ENCODE measurements around the gene CPED1. TPM values are rescaled to one million over a fixed set of nuclear protein-coding genes. Genes with fewer than 3 reads are reported as not detected.

CPED1 gene
- polyA plus RNA-seq, 6 donors from 2014 or later = 0.16 to 1.2 (median 0.39) TPM

- no peak overlapping the region for H3K27ac Mint-ChIP-seq
- H3K36me3 Mint-ChIP-seq = no peaks in the 10 kb centered on the region
- peaks cover 18 to 21% (median 21%) of the 10 kb centered on the region in 3 donors for H3K4me1 Mint-ChIP-seq
- H3K9me3 Mint-ChIP-seq = no peaks in the 10 kb centered on the region
- no peak overlapping the region for H3K4me3 Mint-ChIP-seq
- DNase-seq (no peak), ATAC-seq (ENCODE audit: low read depth in 2 of 2) (no peak)
- H3K27me3 Mint-ChIP-seq = peaks cover 5 to 34% (median 27%) of the 10 kb centered on the region in 3 donors
Observed at GRCh38 chr7:120985839-120986238, 2.7 kb upstream of the CPED1 start.

GRCh38 chr7:120986650-120987049 lies 1.9 kb upstream of the CPED1 start:
- DNase-seq (no peak), ATAC-seq (ENCODE audit: low read depth in 2 of 2) (no peak)
- Mint-ChIP-seq H3K4me1 (peaks cover 18 to 21% (median 21%) of the 10 kb centered on the region in 3 donors), H3K27me3 (peaks cover 5 to 34% (median 27%) of the 10 kb centered on the region in 3 donors), H3K9me3 (no peaks in the 10 kb centered on the region), H3K36me3 (no peaks in the 10 kb centered on the region), H3K27ac (peak overlapping the region in 1 of 6 donors; percentile 29), H3K4me3 (no peak overlapping the region)

GRCh38 chr7:120987280-120987679 lies 1.2 kb upstream of the CPED1 start:
- DNase-seq (peak; percentile 7), ATAC-seq (ENCODE audit: low read depth in 2 of 2) (no peak)
- H3K36me3 Mint-ChIP-seq = no peaks in the 10 kb centered on the region
- H3K4me1 Mint-ChIP-seq = peaks cover 18 to 21% (median 21%) of the 10 kb centered on the region in 3 donors
- H3K27me3 Mint-ChIP-seq = peaks cover 5 to 34% (median 27%) of the 10 kb centered on the region in 3 donors
- peak overlapping the region in 2 of 6 donors; percentile 18 to 90 for H3K27ac Mint-ChIP-seq
- peak overlapping the region in 3 of 8 donors; percentile 81 to 91 (median 87) for H3K4me3 Mint-ChIP-seq
- H3K9me3 Mint-ChIP-seq = no peaks in the 10 kb centered on the region

GRCh38 chr7:120987683-120988590 lies 574 bp upstream of the CPED1 start:
- H3K4me1 Mint-ChIP-seq = peaks cover 18 to 21% (median 21%) of the 10 kb centered on the region in 3 donors
- no peaks in the 10 kb centered on the region for H3K36me3 Mint-ChIP-seq
- DNase-seq (peak; percentile 79), ATAC-seq (ENCODE audit: low read depth in 2 of 2) (peak; percentile 88)
- no peaks in the 10 kb centered on the region for H3K9me3 Mint-ChIP-seq
- peak overlapping the region in 2 of 6 donors; percentile 20 to 90 for H3K27ac Mint-ChIP-seq
- peak overlapping the region; percentile 81 to 91 (median 88) for H3K4me3 Mint-ChIP-seq
- H3K27me3 Mint-ChIP-seq = peaks cover 5 to 34% (median 27%) of the 10 kb centered on the region in 3 donors

- Mint-ChIP-seq H3K4me1 (peaks cover 18 to 21% (median 21%) of the 10 kb centered on the region in 3 donors), H3K27me3 (peaks cover 8 to 34% (median 23%) of the 10 kb centered on the region in 3 donors), H3K36me3 (no peaks in the 10 kb centered on the region), H3K4me3 (peak overlapping the region; percentile 81 to 91 (median 88)), H3K27ac (peak overlapping the region in 2 of 6 donors; percentile 45 to 73), H3K9me3 (no peaks in the 10 kb centered on the region)
- ATAC-seq (ENCODE audit: low read depth in 2 of 2) (no peak), DNase-seq (no peak)
Observed at GRCh38 chr7:120989257-120990220, 1.0 kb downstream of the CPED1 start.

- Mint-ChIP-seq H3K27me3 (peaks cover 11 to 33% (median 21%) of the 10 kb centered on the region in 3 donors), H3K4me3 (no peak overlapping the region), H3K27ac (no peak overlapping the region), H3K9me3 (no peaks in the 10 kb centered on the region), H3K4me1 (peaks cover 21 to 29% (median 22%) of the 10 kb centered on the region in 3 donors), H3K36me3 (no peaks in the 10 kb centered on the region)
- DNase-seq (no peak), ATAC-seq (ENCODE audit: low read depth in 2 of 2) (no peak)
Observed at GRCh38 chr7:120990468-120991118, 2.1 kb downstream of the CPED1 start.

GRCh38 chr7:120991161-120991560 lies 2.6 kb downstream of the CPED1 start:
- no peak for ATAC-seq (ENCODE audit: low read depth in 2 of 2)
- no peak for DNase-seq
- H3K36me3 Mint-ChIP-seq = no peaks in the 10 kb centered on the region
- H3K9me3 Mint-ChIP-seq = peaks cover 0 to 4% (median 0%) of the 10 kb centered on the region in 7 donors
- H3K4me1 Mint-ChIP-seq = peaks cover 27 to 33% (median 28%) of the 10 kb centered on the region in 3 donors
- no peak overlapping the region for H3K27ac Mint-ChIP-seq
- peaks cover 12 to 27% (median 20%) of the 10 kb centered on the region in 3 donors for H3K27me3 Mint-ChIP-seq
- no peak overlapping the region for H3K4me3 Mint-ChIP-seq

- Mint-ChIP-seq H3K4me3 (no peak overlapping the region), H3K36me3 (no peaks in the 10 kb centered on the region), H3K27me3 (peaks cover 14 to 23% (median 15%) of the 10 kb centered on the region in 3 donors), H3K4me1 (peaks cover 31 to 37% (median 32%) of the 10 kb centered on the region in 3 donors), H3K9me3 (peaks cover 0 to 4% (median 0%) of the 10 kb centered on the region in 7 donors), H3K27ac (no peak overlapping the region)
- ATAC-seq (ENCODE audit: low read depth in 2 of 2) (no peak), DNase-seq (no peak)
Observed at GRCh38 chr7:120991581-120991980, 3.1 kb downstream of the CPED1 start.

- peaks cover 14 to 15% (median 14%) of the 10 kb centered on the region in 3 donors for H3K27me3 Mint-ChIP-seq
Observed at GRCh38 chr7:120992272-120992964, 3.9 kb downstream of the CPED1 start.

GRCh38 chr7:120992965-120993494 lies 4.5 kb downstream of the CPED1 start:
- Mint-ChIP-seq H3K27ac (no peak overlapping the region), H3K9me3 (peaks cover 0 to 4% (median 0%) of the 10 kb centered on the region in 7 donors), H3K4me1 (peaks cover 31 to 37% (median 36%) of the 10 kb centered on the region in 3 donors), H3K36me3 (no peaks in the 10 kb centered on the region), H3K27me3 (peaks cover 13 to 15% (median 14%) of the 10 kb centered on the region in 3 donors), H3K4me3 (no peak overlapping the region)
- DNase-seq (no peak), ATAC-seq (ENCODE audit: low read depth in 2 of 2) (no peak)

More at GRCh38 chr7:120992272-120992964, 3.9 kb downstream of the CPED1 start:
- Mint-ChIP-seq H3K4me3 (no peak overlapping the region), H3K9me3 (peaks cover 0 to 4% (median 0%) of the 10 kb centered on the region in 7 donors), H3K27ac (no peak overlapping the region), H3K36me3 (no peaks in the 10 kb centered on the region), H3K4me1 (peaks cover 37 to 39% (median 38%) of the 10 kb centered on the region in 3 donors)
- DNase-seq (no peak), ATAC-seq (ENCODE audit: low read depth in 2 of 2) (no peak)

- Mint-ChIP-seq H3K9me3 (peaks cover 0 to 4% (median 0%) of the 10 kb centered on the region in 7 donors), H3K27me3 (peaks cover 13 to 14% (median 13%) of the 10 kb centered on the region in 3 donors), H3K27ac (no peak overlapping the region), H3K4me1 (peaks cover 27 to 33% (median 31%) of the 10 kb centered on the region in 3 donors), H3K4me3 (no peak overlapping the region), H3K36me3 (no peaks in the 10 kb centered on the region)
- DNase-seq (no peak), ATAC-seq (ENCODE audit: low read depth in 2 of 2) (no peak)
Observed at GRCh38 chr7:120993553-120994191, 5.2 kb downstream of the CPED1 start.
